IMR-90 (cell line): ENCODE data around the gene ZNF341. TPM values are rescaled to one million over a fixed set of nuclear protein-coding genes. Genes with fewer than 3 reads are reported as not detected.

ENCODE experiments used
- ATAC-seq: fragments of 200-7000 bp; cut with Tn5 transposase; 2 replicates; pipeline ENCODE4 v1.9.1; 2020; ENCODE audit warnings: low read depth, mild to moderate bottlenecking, moderate library complexity
- BruUV-seq: library from RNA; stranded (reverse); fragments of 400-500 nt; replicated peaks from 2 replicates; lab custom pipeline; 2021; lab: Mats Ljungman, UMichigan
- CTCF ChIA-PET: fragments of 300-600 bp; formaldehyde crosslinking; extraction: SDS; loops from one replicate; lab custom pipeline; 2021; ENCODE audit warnings: antibody characterized with exemption; lab: Yijun Ruan, JAX
- POLR2A ChIA-PET: fragments of 300-600 bp; sonication (Branson Sonifier 250); formaldehyde crosslinking; loops from one replicate; lab custom pipeline; 2022; ENCODE audit warnings: antibody characterized with exemption; ENCODE audit not compliant: unreplicated experiment; lab: Charles Lee
- DNase-seq: peaks from one replicate; pipeline ENCODE4 v3.0.0; 2013
- H2AFZ ChIP-seq: replicated peaks from 2 replicates; pipeline ENCODE3; 2013; ENCODE audit warnings: low read length, mild to moderate bottlenecking; ENCODE audit not compliant: poor library complexity
- H2AK5ac ChIP-seq: 2 replicates; pipeline ENCODE4 v1.6.1; 2013; ENCODE audit warnings: low read depth, low read length, inconsistent platforms
- H2AK9ac ChIP-seq: replicated peaks from 2 replicates; pipeline ENCODE3; 2013; ENCODE audit warnings: mild to moderate bottlenecking, low read depth, low read length, moderate library complexity; ENCODE audit not compliant: poor library complexity
- H2BK120ac ChIP-seq: 2 replicates; pipeline ENCODE4 v1.6.1; 2013; ENCODE audit warnings: low read depth, low read length, inconsistent platforms
- H2BK15ac ChIP-seq: 3 replicates; pipeline ENCODE4 v1.6.1; 2013; ENCODE audit warnings: low read depth, low read length, inconsistent platforms
- H2BK20ac ChIP-seq: 2 replicates; pipeline ENCODE4 v1.6.1; 2013; ENCODE audit warnings: low read depth, mild to moderate bottlenecking, inconsistent platforms, low read length, moderate library complexity
- H2BK5ac ChIP-seq: 2 replicates; pipeline ENCODE4 v1.6.1; 2013; ENCODE audit warnings: mild to moderate bottlenecking, low read depth, low read length, inconsistent platforms; ENCODE audit not compliant: poor library complexity, severe bottlenecking
- H3K14ac ChIP-seq: replicated peaks from 2 replicates; pipeline ENCODE4 v1.6.1; 2013; ENCODE audit warnings: low read depth, low read length, inconsistent platforms
- H3K18ac ChIP-seq: 2 replicates; pipeline ENCODE4 v1.6.1; 2013; ENCODE audit warnings: low read depth, low read length, control low read depth
- H3K23ac ChIP-seq: 2 replicates; pipeline ENCODE4 v1.6.1; 2013; ENCODE audit warnings: low read depth, low read length, inconsistent platforms
- H3K27ac ChIP-seq: 2 replicates; pipeline ENCODE4 v1.5.1; 2013; ENCODE audit warnings: mild to moderate bottlenecking, control low read depth, low read length; ENCODE audit not compliant: insufficient read depth
- H3K27me3 ChIP-seq: 2 replicates; pipeline ENCODE4 v1.6.1; 2013; ENCODE audit warnings: low read length; ENCODE audit not compliant: control insufficient read depth, insufficient read depth
- H3K36me3 ChIP-seq: 2 replicates; pipeline ENCODE4 v1.6.1; 2013; ENCODE audit warnings: low read length, mixed read lengths; ENCODE audit not compliant: control insufficient read depth, insufficient read depth
- H3K4ac ChIP-seq: 2 replicates; pipeline ENCODE4 v1.6.1; 2013; ENCODE audit warnings: low read depth, low read length, inconsistent platforms
- H3K4me1 ChIP-seq: 2 replicates; pipeline ENCODE4 v1.6.1; 2013; ENCODE audit warnings: low read length, mixed read lengths; ENCODE audit not compliant: control insufficient read depth, insufficient read depth
- H3K4me2 ChIP-seq: 2 replicates; pipeline ENCODE4 v1.6.1; 2013; ENCODE audit warnings: low read depth, mild to moderate bottlenecking, control low read depth, low read length, moderate library complexity
- H3K4me3 ChIP-seq: 2 replicates; pipeline ENCODE4 v1.5.1; 2013; ENCODE audit warnings: low read depth, mild to moderate bottlenecking, control low read depth, low read length, moderate library complexity; ENCODE audit not compliant: insufficient read depth
- H3K56ac ChIP-seq: 2 replicates; pipeline ENCODE4 v1.6.1; 2013; ENCODE audit warnings: low read length, inconsistent platforms; ENCODE audit not compliant: insufficient read depth; ENCODE audit errors: extremely low read depth
- H3K79me1 ChIP-seq, 2 experiments: 2 replicates each; pipeline ENCODE4 v1.6.1; 2013; ENCODE audit warnings: low read length in 2 of 2, inconsistent platforms in 1 of 2, low read depth in 1 of 2
- H3K9ac ChIP-seq: 2 replicates; pipeline ENCODE4 v1.6.1; 2013; ENCODE audit warnings: low read depth, low read length, control low read depth
- H3K9me1 ChIP-seq: 2 replicates; pipeline ENCODE4 v1.6.1; 2013; ENCODE audit warnings: low read length, inconsistent platforms; ENCODE audit not compliant: insufficient read depth
- H3K9me3 ChIP-seq: 2 replicates; pipeline ENCODE4 v1.6.1; 2013; ENCODE audit warnings: low read length; ENCODE audit not compliant: control insufficient read depth, insufficient read depth
- H4K20me1 ChIP-seq: 2 replicates; pipeline ENCODE4 v1.6.1; 2013; ENCODE audit warnings: low read length, inconsistent platforms; ENCODE audit not compliant: insufficient read depth
- H4K5ac ChIP-seq: 2 replicates; pipeline ENCODE4 v1.6.1; 2013; ENCODE audit warnings: mild to moderate bottlenecking, low read depth, low read length, control low read depth
- H4K8ac ChIP-seq, 2 experiments: 2 replicates each; pipeline ENCODE4 v1.6.1; 2013; ENCODE audit warnings: low read depth in 2 of 2, low read length in 2 of 2, control low read depth in 1 of 2, inconsistent platforms in 1 of 2
- H4K91ac ChIP-seq: 2 replicates; pipeline ENCODE4 v1.6.1; 2013; ENCODE audit warnings: low read depth, low read length, inconsistent platforms; ENCODE audit not compliant: insufficient read depth
- CEBPB ChIP-seq: IDR thresholded peaks from 2 replicates; pipeline ENCODE4 v1.6.1; 2012; ENCODE audit warnings: low read depth, low read length, improper control_type of control experiment
- FOS ChIP-seq: fragments of 150-350 bp; IDR thresholded peaks from 2 replicates; pipeline ENCODE4 v1.6.1; 2016; ENCODE audit warnings: low read depth, low read length
- MAFK ChIP-seq: IDR thresholded peaks from 2 replicates; pipeline ENCODE4 v1.6.1; 2012; ENCODE audit warnings: low read depth, low read length, improper control_type of control experiment
- MAZ ChIP-seq: IDR thresholded peaks from 2 replicates; pipeline ENCODE4 v1.6.1; 2012; ENCODE audit warnings: low read depth, mild to moderate bottlenecking, low read length, improper control_type of control experiment, moderate library complexity, borderline replicate concordance
- POLR2A ChIP-seq: IDR thresholded peaks from 2 replicates; pipeline ENCODE4 v1.6.1; 2012; ENCODE audit warnings: mild to moderate bottlenecking, low read depth, low read length
- RFX5 ChIP-seq: IDR thresholded peaks from 2 replicates; pipeline ENCODE4 v1.8.0; 2012; ENCODE audit warnings: low read depth, mild to moderate bottlenecking, low read length, moderate library complexity
- WGBS, 2 experiments: methylation state at CpG; one replicate each; pipeline versions ENCODE4 v1.1.5 to v1.1.7; 2013; ENCODE audit warnings: missing lambda C conversion rate in 2 of 2; ENCODE audit not compliant: insufficient read length in 1 of 2; ENCODE audit errors: extremely low coverage in 2 of 2; 5-methylcytosine and 5-hydroxymethylcytosine counted together
- dilution Hi-C: fragments of 300-500 bp; cut with HindIII; formaldehyde crosslinking; loops from one replicate; pipeline ENCODE4 v1.14.3; 2018; ENCODE audit warnings: low sequenced_read_pairs; ENCODE audit not compliant: unreplicated experiment
- in situ Hi-C: fragments of 300-500 bp; cut with MboI; formaldehyde crosslinking; loops from 3 replicates; pipeline ENCODE4 v1.14.3; 2019; ENCODE audit warnings: low sequenced_read_pairs, inconsistent platforms, mixed read lengths
- intact Hi-C: fragments of 100-400 bp; cut with micrococcal nuclease; formaldehyde crosslinking; loops from 2 replicates; pipeline ENCODE4 v1.10.0; 2022
- polyA plus RNA-seq, 3 experiments: library from polyadenylated mRNA; depleted of rRNA; stranded (reverse); fragments of >200 nt; gene quantifications; 2 replicates each; pipeline ENCODE4 v1.2.3, GENCODE V29; 2012; ENCODE audit warnings: low replicate concordance in 1 of 3
- total RNA-seq: library from RNA; depleted of rRNA; stranded (reverse); fragments of >200 nt; gene quantifications from 2 replicates; pipeline ENCODE4 v1.2.3, GENCODE V29; 2012

ZNF341 gene
- total and polyA plus RNA-seq, 2 of the 4 experiments (the other 2 are of a cell fraction), result 1.1 to 3.4 TPM

GRCh38 chr20:33707668-33708067, 24.1 kb upstream of the ZNF341 start:
- no peak overlapping the region for H2AFZ ChIP-seq
- H3K18ac ChIP-seq, result no peak overlapping the region
- no peak overlapping the region for H2AK5ac ChIP-seq
- no peak overlapping the region for H4K91ac ChIP-seq
- no peaks in the 10 kb centered on the region for H3K9me3 ChIP-seq
- H3K4me2 ChIP-seq, result no peak overlapping the region
- H4K5ac ChIP-seq, result no peak overlapping the region
- no peak overlapping the region for H2BK5ac ChIP-seq
- CTCF ChIA-PET, result no interaction called here
- 0 out of 4 replicates have a peak, but pooled peaks cover 0 to 2% of the 10 kb centered on the region in 2 experiments for H3K79me1 ChIP-seq
- no peak overlapping the region for H3K14ac ChIP-seq
- in situ Hi-C loops (no loop called here), intact Hi-C loops (no loop called here), dilution Hi-C loops (no loop called here)
- H3K4me3 ChIP-seq, result no peak overlapping the region
- H2BK120ac ChIP-seq, result no peak overlapping the region
- TF ChIP-seq MAZ, result no peak
- no peak for TF ChIP-seq POLR2A
- TF ChIP-seq RFX5, result no peak
- no peak for TF ChIP-seq MAFK
- no peak for TF ChIP-seq CEBPB
- no peak for TF ChIP-seq FOS
- DNase-seq, result no peak
- no peak overlapping the region for H3K27ac ChIP-seq
- H4K20me1 ChIP-seq, result no peaks in the 10 kb centered on the region; the same call in 1 of the 2 replicates
- no peak overlapping the region for H2BK20ac ChIP-seq
- no peak overlapping the region for H2AK9ac ChIP-seq
- BruUV-seq, result no TSS peak
- no peak overlapping the region for H4K8ac ChIP-seq
- no peak overlapping the region for H2BK15ac ChIP-seq
- no peak overlapping the region for H3K56ac ChIP-seq
- POLR2A ChIA-PET, result no interaction called here
- H3K27me3 ChIP-seq, result no peaks in the 10 kb centered on the region
- H3K4me1 ChIP-seq, result no peaks in the 10 kb centered on the region
- no peak for ATAC-seq
- no peak overlapping the region for H3K4ac ChIP-seq
- no peak overlapping the region for H3K23ac ChIP-seq
- H3K36me3 ChIP-seq, result peaks cover 6% of the 10 kb centered on the region; the same call in 1 of the 2 replicates
- no CpG with 5 or more reads among the region's 11 CpGs for WGBS, 2 experiments
- H3K9ac ChIP-seq, result no peak overlapping the region
- 0 out of 2 replicates have a peak, but pooled peaks cover 8% of the 10 kb centered on the region for H3K9me1 ChIP-seq
